Measurements from ENCODE around the gene MMP3.
"Not testable (repeated sequence)": the region's sequence is repeated elsewhere in the genome, so short reads cannot be mapped to it uniquely, and the experiment has no call there.

The MMP3 gene
- total RNA-seq, result 0 reads per million in 9 experiments

DNA sequence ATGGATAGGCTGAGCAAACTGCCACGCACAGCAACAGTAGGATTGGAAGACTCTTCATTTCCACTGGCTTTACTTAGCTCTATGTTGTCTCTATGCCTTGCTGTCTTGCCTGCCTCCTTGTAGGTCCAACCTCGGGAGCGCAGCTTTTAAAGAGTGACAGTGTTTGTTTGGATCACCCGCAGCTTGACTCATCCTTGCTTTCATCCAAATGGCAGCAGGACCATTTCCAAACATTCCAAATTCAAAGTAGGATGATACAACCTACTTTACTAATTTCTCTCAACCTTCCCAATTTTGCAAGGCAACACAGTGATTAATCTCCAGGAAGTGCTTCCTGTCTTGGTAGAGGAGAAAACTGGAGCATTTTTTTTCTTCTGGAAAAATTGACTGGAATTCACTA is at the start of gene MMP3:
MMP3 (minus strand) TSS at position 121 of the 400 bp plus-strand sequence; CDS start at position 58, 63 bp downstream.
- peaks cover 0 to 8% of the 10 kb centered on the region in 2 donors for H3K27me3 Mint-ChIP-seq
- DNase-seq, result no peak
- no peak within 1 kb of the TSS for H3K27ac Mint-ChIP-seq
- ATAC-seq (replicated peaks), result no peak
- no peaks in the 10 kb centered on the region for H3K4me1 Mint-ChIP-seq (ENCODE audit: low read depth in 2 of 2)
- no peaks in the 10 kb centered on the region for H3K9me3 Mint-ChIP-seq
- no peaks in the 10 kb centered on the region for H3K36me3 Mint-ChIP-seq (ENCODE audit: insufficient read depth)
- no peak within 1 kb of the TSS for H3K4me3 Mint-ChIP-seq

GRCh38 chr11:102891736-102892135 is 48.3 kb upstream of the MMP3 start:
- ATAC-seq (replicated peaks) (no peak), DNase-seq (no peak)
- Mint-ChIP-seq H3K9me3 (peaks cover 1 to 8% of the 10 kb centered on the region in 2 donors), H3K36me3 (ENCODE audit: insufficient read depth) (no peaks in the 10 kb centered on the region), H3K27me3 (peaks cover 9 to 17% of the 10 kb centered on the region in 2 donors), H3K27ac (no peak overlapping the region), H3K4me1 (ENCODE audit: low read depth in 2 of 2) (no peaks in the 10 kb centered on the region), H3K4me3 (no peak overlapping the region)

DNA sequence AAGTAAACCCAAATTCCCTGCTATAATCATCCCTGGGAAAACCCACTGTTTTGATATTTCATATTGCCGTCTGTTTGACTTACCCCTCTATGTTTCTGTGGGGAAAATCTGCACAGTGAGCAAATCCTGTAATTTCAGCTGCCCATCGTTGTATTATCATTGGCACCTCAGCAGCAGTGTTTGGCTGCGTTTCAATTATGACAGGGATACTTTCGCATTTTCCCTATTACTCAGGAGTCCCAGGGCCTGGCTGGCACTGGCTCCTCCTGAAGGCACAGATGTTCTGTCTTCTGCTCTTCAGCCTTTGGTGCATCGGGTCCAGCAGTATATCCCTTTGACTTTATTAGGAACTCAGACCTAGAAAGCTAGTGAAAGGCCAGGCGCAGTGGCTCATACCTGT is 43.6 kb upstream of the MMP3 start:
- H3K9me3 Mint-ChIP-seq, result no peaks in the 10 kb centered on the region
- H3K27ac Mint-ChIP-seq, result no peak overlapping the region
- no peaks in the 10 kb centered on the region for H3K36me3 Mint-ChIP-seq (ENCODE audit: insufficient read depth)
- H3K4me3 Mint-ChIP-seq, result no peak overlapping the region
- no peak for DNase-seq
- peaks cover 0 to 11% of the 10 kb centered on the region in 2 donors for H3K27me3 Mint-ChIP-seq
- no peak for ATAC-seq (replicated peaks)
- no peaks in the 10 kb centered on the region for H3K4me1 Mint-ChIP-seq (ENCODE audit: low read depth in 2 of 2)

GRCh38 chr11:102883141-102883540 is 39.7 kb upstream of the MMP3 start:
- H3K27me3 Mint-ChIP-seq, result peaks cover 0 to 17% of the 10 kb centered on the region in 2 donors
- H3K4me3 Mint-ChIP-seq, result no peak overlapping the region
- no peak for DNase-seq
- H3K9me3 Mint-ChIP-seq, result no peaks in the 10 kb centered on the region
- H3K4me1 Mint-ChIP-seq (ENCODE audit: low read depth in 2 of 2), result no peaks in the 10 kb centered on the region
- no peak for ATAC-seq (replicated peaks)
- H3K27ac Mint-ChIP-seq, result no peak overlapping the region
- H3K36me3 Mint-ChIP-seq (ENCODE audit: insufficient read depth), result no peaks in the 10 kb centered on the region

DNA sequence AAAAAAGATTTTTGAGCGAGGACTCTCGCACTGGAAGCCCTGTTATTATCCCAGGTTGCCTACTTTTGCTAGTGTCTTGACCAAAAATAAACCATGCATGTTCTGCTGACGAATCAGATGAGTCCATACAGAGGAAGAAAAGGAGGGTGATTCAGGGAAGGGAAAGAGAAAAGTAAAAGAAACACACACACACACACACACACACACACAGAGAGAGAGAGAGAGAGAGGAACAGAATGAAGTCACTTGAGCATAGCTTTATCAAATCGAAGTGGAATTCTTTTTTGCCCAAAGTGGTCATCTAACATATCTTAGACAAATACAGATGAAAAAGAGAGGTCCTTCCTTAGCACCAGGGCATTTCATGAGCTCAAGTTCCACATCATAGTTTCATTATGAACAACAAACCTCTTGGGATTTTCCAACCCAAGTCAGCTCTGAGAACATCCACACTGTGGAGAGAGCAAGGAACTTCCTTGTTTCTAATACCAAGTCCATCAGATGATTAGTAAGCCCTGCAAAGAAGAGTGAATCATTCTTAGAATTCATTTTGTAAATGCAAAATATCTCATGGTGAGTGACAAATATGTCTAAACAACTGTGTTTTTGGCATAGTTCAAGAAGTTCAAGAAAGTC is 39.1 kb upstream of the MMP3 start:
- no peaks in the 10 kb centered on the region for H3K36me3 Mint-ChIP-seq (ENCODE audit: insufficient read depth)
- ATAC-seq (replicated peaks), result no peak
- H3K4me3 Mint-ChIP-seq, result no peak overlapping the region
- DNase-seq, result no peak
- H3K9me3 Mint-ChIP-seq, result no peaks in the 10 kb centered on the region
- peaks cover 0 to 24% of the 10 kb centered on the region in 2 donors for H3K27me3 Mint-ChIP-seq
- H3K27ac Mint-ChIP-seq, result no peak overlapping the region
- no peaks in the 10 kb centered on the region for H3K4me1 Mint-ChIP-seq (ENCODE audit: low read depth in 2 of 2)

GRCh38 chr11:102879801-102880200 is 36.4 kb upstream of the MMP3 start:
- Mint-ChIP-seq H3K9me3 (no peaks in the 10 kb centered on the region), H3K4me1 (ENCODE audit: low read depth in 2 of 2) (no peaks in the 10 kb centered on the region), H3K27me3 (peaks cover 0 to 27% of the 10 kb centered on the region in 2 donors), H3K36me3 (ENCODE audit: insufficient read depth) (no peaks in the 10 kb centered on the region), H3K27ac (no peak overlapping the region), H3K4me3 (no peak overlapping the region)
- DNase-seq (no peak), ATAC-seq (replicated peaks) (no peak)

DNA sequence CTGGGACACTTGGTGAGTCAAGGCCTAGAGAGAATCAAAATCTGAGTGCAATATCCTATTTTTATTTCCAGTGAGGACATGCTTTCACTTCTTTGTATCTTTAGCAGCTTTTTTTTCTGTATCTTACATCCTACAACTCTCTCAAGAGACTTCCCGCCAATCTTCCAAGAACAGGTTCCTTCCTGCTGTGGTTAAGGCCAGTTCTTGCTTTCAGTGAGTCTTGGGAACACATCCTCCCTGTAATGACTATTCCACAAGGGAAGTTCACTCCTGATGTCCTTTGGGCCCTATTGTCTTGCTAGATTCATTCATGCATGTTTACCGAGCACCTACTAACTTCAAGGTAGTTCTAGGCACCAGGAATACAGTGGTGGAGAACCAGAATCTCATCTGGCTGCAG is 35.2 kb upstream of the MMP3 start:
- Mint-ChIP-seq H3K9me3 (no peaks in the 10 kb centered on the region), H3K36me3 (ENCODE audit: insufficient read depth) (no peaks in the 10 kb centered on the region), H3K4me1 (ENCODE audit: low read depth in 2 of 2) (no peaks in the 10 kb centered on the region), H3K27ac (no peak overlapping the region), H3K27me3 (peaks cover 0 to 27% of the 10 kb centered on the region in 2 donors), H3K4me3 (no peak overlapping the region)
- DNase-seq (no peak), ATAC-seq (replicated peaks) (no peak)

GRCh38 chr11:102874852-102875251 is 31.4 kb upstream of the MMP3 start, which contains the start of gene MMP12:
TSS of gene MMP12 (minus strand) at chr11:102874982. CDS start at chr11:102874937, 45 bp downstream.
- DNase-seq (no peak), ATAC-seq (replicated peaks) (no peak)
- no peaks in the 10 kb centered on the region for H3K36me3 Mint-ChIP-seq (ENCODE audit: insufficient read depth)
- peaks cover 0 to 24% of the 10 kb centered on the region in 2 donors for H3K27me3 Mint-ChIP-seq
- no peaks in the 10 kb centered on the region for H3K4me1 Mint-ChIP-seq (ENCODE audit: low read depth in 2 of 2)
- H3K4me3 Mint-ChIP-seq, result no peak within 1 kb of the TSS
- no peak within 1 kb of the TSS for H3K27ac Mint-ChIP-seq
- no peaks in the 10 kb centered on the region for H3K9me3 Mint-ChIP-seq

DNA sequence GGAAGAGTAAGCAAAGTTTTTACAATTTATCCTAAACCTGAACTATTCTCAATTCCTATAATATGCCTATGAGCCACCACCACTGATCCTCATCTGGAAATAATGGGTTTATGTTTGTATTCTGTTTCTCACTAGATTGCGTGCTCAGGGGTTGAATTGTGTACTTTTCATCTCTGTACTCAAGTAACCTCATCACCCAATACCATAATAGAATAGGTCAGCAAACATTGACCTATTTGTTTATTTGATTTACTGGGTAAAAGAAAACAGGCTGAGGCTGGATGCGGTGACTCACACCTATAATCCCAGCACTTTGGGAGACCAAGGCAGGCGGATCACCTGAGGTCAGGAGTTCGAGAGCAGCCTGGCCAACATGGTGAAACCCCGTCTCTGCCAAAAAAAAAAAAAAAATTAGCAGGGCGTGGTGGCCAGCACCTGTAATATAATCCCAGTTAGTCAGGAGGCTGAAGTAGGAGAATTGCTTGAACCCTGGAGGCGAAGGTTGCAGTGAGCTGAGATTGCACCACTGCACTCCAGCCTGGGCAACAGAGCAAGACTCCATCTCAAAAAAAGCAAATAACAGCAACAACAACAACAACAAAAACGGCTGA is 26.1 kb upstream of the MMP3 start:
- not testable (repeated sequence) for H3K36me3 Mint-ChIP-seq (ENCODE audit: insufficient read depth); DNase-seq; H3K4me1 Mint-ChIP-seq (ENCODE audit: low read depth in 2 of 2); H3K27ac Mint-ChIP-seq; H3K27me3 Mint-ChIP-seq; ATAC-seq (replicated peaks); H3K9me3 Mint-ChIP-seq; H3K4me3 Mint-ChIP-seq

- no peak overlapping the region for H3K4me3 Mint-ChIP-seq
- no peaks in the 10 kb centered on the region for H3K27me3 Mint-ChIP-seq
- ATAC-seq (replicated peaks), result no peak
- no peaks in the 10 kb centered on the region for H3K4me1 Mint-ChIP-seq (ENCODE audit: low read depth in 2 of 2)
- H3K27ac Mint-ChIP-seq, result no peak overlapping the region
- no peak for DNase-seq
- no peaks in the 10 kb centered on the region for H3K9me3 Mint-ChIP-seq
- no peaks in the 10 kb centered on the region for H3K36me3 Mint-ChIP-seq (ENCODE audit: insufficient read depth)
Measured at GRCh38 chr11:102868339-102868738, 24.9 kb upstream of the MMP3 start.

GRCh38 chr11:102864724-102865123 is 21.3 kb upstream of the MMP3 start:
- H3K27ac Mint-ChIP-seq, result no peak overlapping the region
- peaks cover 0 to 4% of the 10 kb centered on the region in 2 donors for H3K27me3 Mint-ChIP-seq
- no peaks in the 10 kb centered on the region for H3K9me3 Mint-ChIP-seq
- H3K36me3 Mint-ChIP-seq (ENCODE audit: insufficient read depth), result no peaks in the 10 kb centered on the region
- H3K4me3 Mint-ChIP-seq, result no peak overlapping the region
- DNase-seq (no peak), ATAC-seq (replicated peaks) (no peak)
- no peaks in the 10 kb centered on the region for H3K4me1 Mint-ChIP-seq (ENCODE audit: low read depth in 2 of 2)

- ATAC-seq (replicated peaks), result no peak
- Mint-ChIP-seq H3K9me3 (no peaks in the 10 kb centered on the region), H3K36me3 (ENCODE audit: insufficient read depth) (no peaks in the 10 kb centered on the region)
Measured at GRCh38 chr11:102853956-102854355, 10.5 kb upstream of the MMP3 start.

DNA sequence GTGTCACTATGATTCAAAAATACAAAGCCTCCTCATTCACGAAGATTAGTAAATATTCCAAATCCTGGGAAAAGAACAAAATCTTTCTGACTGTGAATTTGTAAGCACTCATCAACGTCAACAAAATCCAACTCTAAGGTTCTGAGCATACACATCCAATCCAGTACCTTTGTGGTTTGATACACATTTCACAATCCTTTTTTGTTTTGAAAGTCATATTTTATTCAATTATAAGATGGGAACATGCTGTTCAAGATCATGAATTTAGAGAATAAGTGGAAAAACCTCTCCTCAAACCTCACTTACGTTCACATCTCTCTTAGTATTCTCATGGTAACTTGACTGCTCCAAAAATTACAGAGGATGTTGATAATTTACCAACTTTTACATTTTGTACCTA is 9.6 kb upstream of the MMP3 start:
- ATAC-seq (replicated peaks), result no peak
- no peaks in the 10 kb centered on the region for H3K4me1 Mint-ChIP-seq (ENCODE audit: low read depth in 2 of 2)
- no peak for DNase-seq
- H3K27ac Mint-ChIP-seq, result no peak overlapping the region
- H3K36me3 Mint-ChIP-seq (ENCODE audit: insufficient read depth), result no peaks in the 10 kb centered on the region
- no peak overlapping the region for H3K4me3 Mint-ChIP-seq
- no peaks in the 10 kb centered on the region for H3K9me3 Mint-ChIP-seq
- H3K27me3 Mint-ChIP-seq, result peaks cover 10 to 11% of the 10 kb centered on the region in 2 donors

More at GRCh38 chr11:102853956-102854355, 10.5 kb upstream of the MMP3 start:
- Mint-ChIP-seq H3K4me1 (ENCODE audit: low read depth in 2 of 2) (no peaks in the 10 kb centered on the region), H3K27ac (no peak overlapping the region), H3K4me3 (no peak overlapping the region), H3K27me3 (peaks cover 10 to 11% of the 10 kb centered on the region in 2 donors)
- DNase-seq, result no peak
